SK-N-SH treated with all-trans-retinoic acid at 6 μM for 48 hours (cell line): ENCODE results near the gene IGFBP1.

Source experiments
- BACH2 ChIP-seq: fragments of 250-450 bp; sonication (Bioruptor Pico); IDR thresholded peaks from 2 replicates; pipeline ENCODE4 v1.9.0; 2021; ENCODE audit warnings: mild to moderate bottlenecking, borderline replicate concordance
- OSR1 ChIP-seq: fragments of 250-450 bp; sonication (Bioruptor Pico); IDR thresholded peaks from 2 replicates; pipeline ENCODE4 v1.8.0; 2022; ENCODE audit warnings: moderate library complexity, mild to moderate bottlenecking, inconsistent platforms
- SNAI2 ChIP-seq: fragments of 250-450 bp; sonication (Bioruptor Pico); IDR thresholded peaks from 2 replicates; pipeline ENCODE4 v1.5.0; 2020; ENCODE audit warnings: mild to moderate bottlenecking, moderate library complexity
- TOX ChIP-seq: fragments of 250-450 bp; sonication (Bioruptor Pico); IDR thresholded peaks from 2 replicates; pipeline ENCODE4 v1.8.0; 2021; ENCODE audit warnings: mild to moderate bottlenecking, moderate library complexity, borderline replicate concordance
- ZC3H10 ChIP-seq: fragments of 250-450 bp; sonication (Bioruptor Pico); IDR thresholded peaks from 2 replicates; pipeline ENCODE4 v1.5.1; 2021; ENCODE audit warnings: mild to moderate bottlenecking, moderate library complexity
- ZFP3 ChIP-seq: fragments of 250-450 bp; sonication (Bioruptor Pico); IDR thresholded peaks from 2 replicates; pipeline ENCODE4 v1.5.0; 2020; ENCODE audit warnings: mild to moderate bottlenecking, moderate library complexity
- ZFP30 ChIP-seq: fragments of 450-650 bp; formaldehyde crosslinking; IDR thresholded peaks from 2 replicates; pipeline ENCODE4 v1.5.0; 2022; ENCODE audit warnings: mild to moderate bottlenecking, moderate library complexity
- ZNF8 ChIP-seq: fragments of 450-650 bp; formaldehyde crosslinking; IDR thresholded peaks from 2 replicates; pipeline ENCODE4 v1.5.0; 2020; ENCODE audit warnings: mild to moderate bottlenecking, moderate library complexity
- TF ChIP-seq, protein P1 (sequence below): fragments of 250-450 bp; sonication (Bioruptor Pico); IDR thresholded peaks from 2 replicates; pipeline ENCODE4 v1.5.1; 2020; ENCODE audit warnings: low read depth, mild to moderate bottlenecking, moderate library complexity
- TF ChIP-seq, protein P2 (sequence below): fragments of 250-450 bp; sonication (Bioruptor Pico); IDR thresholded peaks from 2 replicates; pipeline ENCODE4 v1.8.0; 2021; ENCODE audit warnings: low read depth, mild to moderate bottlenecking, moderate library complexity, borderline replicate concordance
- TF ChIP-seq, protein P3 (sequence below): fragments of 250-450 bp; sonication (Bioruptor Pico); IDR thresholded peaks from 2 replicates; pipeline ENCODE4 v1.8.0; 2020; ENCODE audit warnings: mild to moderate bottlenecking, moderate library complexity, borderline replicate concordance

DNA sequence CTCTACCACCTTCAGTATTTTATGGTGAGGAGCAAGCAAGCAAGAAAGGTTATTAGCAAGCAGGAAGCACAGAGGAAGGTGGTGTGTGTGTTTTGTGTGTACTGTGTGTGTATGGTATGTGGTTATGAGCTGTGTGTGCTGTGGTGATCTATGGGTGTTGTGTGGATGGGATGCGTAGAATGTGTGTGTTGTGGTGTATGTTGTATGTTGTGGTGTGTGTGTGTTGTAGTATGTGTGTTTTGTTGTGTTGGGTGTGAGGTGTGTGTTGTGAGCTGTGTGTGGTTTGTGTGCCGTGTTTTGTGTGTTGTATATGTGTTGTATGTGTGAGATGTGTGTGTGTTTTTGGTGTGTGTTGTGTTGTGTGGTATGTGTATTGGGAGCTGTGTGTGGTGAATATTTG, 49.6 kb downstream of the IGFBP1 start:
- TF ChIP-seq ZFP30 (CRISPR knock-in tag) = no peak
- TF ChIP-seq, protein P1, sequence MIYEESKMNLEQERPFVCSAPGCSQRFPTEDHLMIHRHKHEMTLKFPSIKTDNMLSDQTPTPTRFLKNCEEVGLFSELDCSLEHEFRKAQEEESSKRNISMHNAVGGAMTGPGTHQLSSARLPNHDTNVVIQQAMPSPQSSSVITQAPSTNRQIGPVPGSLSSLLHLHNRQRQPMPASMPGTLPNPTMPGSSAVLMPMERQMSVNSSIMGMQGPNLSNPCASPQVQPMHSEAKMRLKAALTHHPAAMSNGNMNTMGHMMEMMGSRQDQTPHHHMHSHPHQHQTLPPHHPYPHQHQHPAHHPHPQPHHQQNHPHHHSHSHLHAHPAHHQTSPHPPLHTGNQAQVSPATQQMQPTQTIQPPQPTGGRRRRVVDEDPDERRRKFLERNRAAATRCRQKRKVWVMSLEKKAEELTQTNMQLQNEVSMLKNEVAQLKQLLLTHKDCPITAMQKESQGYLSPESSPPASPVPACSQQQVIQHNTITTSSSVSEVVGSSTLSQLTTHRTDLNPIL = no peak
- no peak for TF ChIP-seq ZC3H10 (CRISPR knock-in tag)
- TF ChIP-seq, protein P2, sequence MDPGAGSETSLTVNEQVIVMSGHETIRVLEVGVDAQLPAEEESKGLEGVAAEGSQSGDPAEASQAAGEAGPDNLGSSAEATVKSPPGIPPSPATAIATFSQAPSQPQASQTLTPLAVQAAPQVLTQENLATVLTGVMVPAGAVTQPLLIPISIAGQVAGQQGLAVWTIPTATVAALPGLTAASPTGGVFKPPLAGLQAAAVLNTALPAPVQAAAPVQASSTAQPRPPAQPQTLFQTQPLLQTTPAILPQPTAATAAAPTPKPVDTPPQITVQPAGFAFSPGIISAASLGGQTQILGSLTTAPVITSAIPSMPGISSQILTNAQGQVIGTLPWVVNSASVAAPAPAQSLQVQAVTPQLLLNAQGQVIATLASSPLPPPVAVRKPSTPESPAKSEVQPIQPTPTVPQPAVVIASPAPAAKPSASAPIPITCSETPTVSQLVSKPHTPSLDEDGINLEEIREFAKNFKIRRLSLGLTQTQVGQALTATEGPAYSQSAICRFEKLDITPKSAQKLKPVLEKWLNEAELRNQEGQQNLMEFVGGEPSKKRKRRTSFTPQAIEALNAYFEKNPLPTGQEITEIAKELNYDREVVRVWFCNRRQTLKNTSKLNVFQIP = no peak
- no peak for TF ChIP-seq SNAI2 (CRISPR knock-in tag)
- TF ChIP-seq TOX (CRISPR knock-in tag) = no peak
- TF ChIP-seq ZNF8 (CRISPR knock-in tag) = no peak
- no peak for TF ChIP-seq BACH2 (CRISPR knock-in tag)
- TF ChIP-seq, protein P3, sequence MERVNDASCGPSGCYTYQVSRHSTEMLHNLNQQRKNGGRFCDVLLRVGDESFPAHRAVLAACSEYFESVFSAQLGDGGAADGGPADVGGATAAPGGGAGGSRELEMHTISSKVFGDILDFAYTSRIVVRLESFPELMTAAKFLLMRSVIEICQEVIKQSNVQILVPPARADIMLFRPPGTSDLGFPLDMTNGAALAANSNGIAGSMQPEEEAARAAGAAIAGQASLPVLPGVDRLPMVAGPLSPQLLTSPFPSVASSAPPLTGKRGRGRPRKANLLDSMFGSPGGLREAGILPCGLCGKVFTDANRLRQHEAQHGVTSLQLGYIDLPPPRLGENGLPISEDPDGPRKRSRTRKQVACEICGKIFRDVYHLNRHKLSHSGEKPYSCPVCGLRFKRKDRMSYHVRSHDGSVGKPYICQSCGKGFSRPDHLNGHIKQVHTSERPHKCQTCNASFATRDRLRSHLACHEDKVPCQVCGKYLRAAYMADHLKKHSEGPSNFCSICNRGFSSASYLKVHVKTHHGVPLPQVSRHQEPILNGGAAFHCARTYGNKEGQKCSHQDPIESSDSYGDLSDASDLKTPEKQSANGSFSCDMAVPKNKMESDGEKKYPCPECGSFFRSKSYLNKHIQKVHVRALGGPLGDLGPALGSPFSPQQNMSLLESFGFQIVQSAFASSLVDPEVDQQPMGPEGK (CRISPR knock-in tag) = no peak
- no peak for TF ChIP-seq ZFP3 (CRISPR knock-in tag)
- no peak for TF ChIP-seq OSR1 (CRISPR knock-in tag)
